ENCODE data around the gene TTLL11.

GRCh38 chr9:121809356-121810050, 283.6 kb downstream of the TTLL11 start:
- TF ChIP-seq CTCF (IDR thresholded peaks at IDR 0.05) (no peak), EZH2phosphoT487 (IDR thresholded peaks at IDR 0.05; ENCODE audit: borderline replicate concordance, low read depth) (no peak), TAF1 (IDR thresholded peaks at IDR 0.05; ENCODE audit: borderline replicate concordance, low read depth, low read length) (no peak), USF2 (IDR thresholded peaks at IDR 0.05; ENCODE audit: borderline replicate concordance, low read depth, low read length) (no peak), MAX (IDR thresholded peaks at IDR 0.05; ENCODE audit: low read depth) (no peak), SIN3A (IDR thresholded peaks at IDR 0.05; ENCODE audit: borderline replicate concordance, low read depth, low read length) (no peak), FOSL2 (IDR thresholded peaks at IDR 0.05; ENCODE audit: borderline replicate concordance, low read depth) (no peak)

Measured in SK-N-SH (cell line).